Measurements from ENCODE around the gene DNASE1L2. TPM values are rescaled to one million over a fixed set of nuclear protein-coding genes. Genes with fewer than 3 reads are reported as not detected.

Gene DNASE1L2
- total and polyA plus RNA-seq, 2 donors (not counting 3 experiments of a cell fraction or from before 2014, with no cell fraction given): 0.57 to 1.2 TPM

GRCh38 chr16:2270070-2270462 is 33.8 kb downstream of the DNASE1L2 start:
- POLR2A ChIA-PET: no interaction called here
- Histone ChIP-seq H3K4me2 (ENCODE audit: insufficient read depth, low read length) (no peak overlapping the region), H3K4me1 (ENCODE audit: control insufficient read depth, extremely low read depth, insufficient read depth, low read length) (peaks cover 9% of the 10 kb centered on the region), H3K9me1 (replicated peaks; ENCODE audit: control insufficient read depth, extremely low read depth, insufficient read depth, low read length) (no peaks in the 10 kb centered on the region), H3K27me3 (ENCODE audit: control insufficient read depth in 2 of 2, insufficient read depth in 2 of 2, low read length in 2 of 2) (no peaks in the 10 kb centered on the region), H3K9ac (replicated peaks; ENCODE audit: extremely low read depth, insufficient read depth, low read length) (no peak overlapping the region), H3K9me3 (replicated peaks; ENCODE audit: control insufficient read depth, insufficient read depth, low read length) (no peaks in the 10 kb centered on the region), H3K36me3 (ENCODE audit: control insufficient read depth in 2 of 2, extremely low read depth in 1 of 2, insufficient read depth in 2 of 2, low read length in 2 of 2) (peaks cover 0 to 2% of the 10 kb centered on the region in 2 experiments), H4K20me1 (replicated peaks; ENCODE audit: control insufficient read depth, extremely low read depth, insufficient read depth, low read length) (peaks cover 3% of the 10 kb centered on the region), H2AFZ (ENCODE audit: low read depth, low read length) (no peak overlapping the region), H3K27ac (ENCODE audit: insufficient read depth, low read depth, low read length) (no peak overlapping the region), H3K79me2 (ENCODE audit: control insufficient read depth, insufficient read depth, low read length) (peaks cover 27% of the 10 kb centered on the region), H3K4me3 (replicated peaks in 1 of 3; ENCODE audit: insufficient read depth in 1 of 3, low read depth in 1 of 3, low read length in 3 of 3) (no peak overlapping the region)
- intact Hi-C loops (cut with micrococcal nuclease): no loop called here
- dilution Hi-C loops (cut with MboI; ENCODE audit: extremely low pct_ligation_motif_present, low sequenced_read_pairs): no loop called here
- CTCF ChIA-PET: interaction anchor here (1.2 kb wide), 1 partner anchor 18 kb away, joined by 4 read pairs; the partner anchor contains the start of gene ECI1
- BruUV-seq (replicated peaks): no TSS peak
- no peak for FAIRE-seq
- TF ChIP-seq JUN (IDR thresholded peaks at IDR 0.05; ENCODE audit: borderline replicate concordance, insufficient read depth, insufficient read length, low read depth) (no peak), POLR2A (IDR thresholded peaks at IDR 0.05; ENCODE audit: low read depth, low read length) (no peak), POLR2AphosphoS5 (IDR thresholded peaks at IDR 0.05; ENCODE audit: insufficient read depth, low read depth, low read length) (no peak), GATA2 (IDR thresholded peaks at IDR 0.05; ENCODE audit: insufficient read depth, insufficient read length, low read depth, low read length) (no peak), CTCF (IDR thresholded peaks at IDR 0.05; ENCODE audit: extremely low read depth in 1 of 2, insufficient read depth in 1 of 2, low read depth in 1 of 2, low read length in 2 of 2) (no peak), MYC (IDR thresholded peaks at IDR 0.05; ENCODE audit: low read depth, low read length) (no peak), MAX (IDR thresholded peaks at IDR 0.05; ENCODE audit: insufficient read depth, insufficient read length) (no peak), FOS (IDR thresholded peaks at IDR 0.05; ENCODE audit: borderline replicate concordance, insufficient read depth, low read length) (no peak), EZH2 (IDR thresholded peaks at IDR 0.05; ENCODE audit: borderline replicate concordance, low read depth, low read length, severe bottlenecking) (no peak)
- no peak for DNase-seq (ENCODE audit: low read depth, low spot score)
